GM19023 (cell line): Measurements from ENCODE around the gene SELPLG.
"Not testable (repeated sequence)": the region's sequence is repeated elsewhere in the genome, so short reads cannot be mapped to it uniquely, and the experiment has no call there.

Source experiments
- ATAC-seq: cut with Tn5 transposase; IDR thresholded peaks from one replicate; pipeline ENCODE4 v1.9.1; 2021; ENCODE audit warnings: mild to moderate bottlenecking, moderate library complexity; ENCODE audit not compliant: unreplicated experiment

Gene SELPLG

DNA sequence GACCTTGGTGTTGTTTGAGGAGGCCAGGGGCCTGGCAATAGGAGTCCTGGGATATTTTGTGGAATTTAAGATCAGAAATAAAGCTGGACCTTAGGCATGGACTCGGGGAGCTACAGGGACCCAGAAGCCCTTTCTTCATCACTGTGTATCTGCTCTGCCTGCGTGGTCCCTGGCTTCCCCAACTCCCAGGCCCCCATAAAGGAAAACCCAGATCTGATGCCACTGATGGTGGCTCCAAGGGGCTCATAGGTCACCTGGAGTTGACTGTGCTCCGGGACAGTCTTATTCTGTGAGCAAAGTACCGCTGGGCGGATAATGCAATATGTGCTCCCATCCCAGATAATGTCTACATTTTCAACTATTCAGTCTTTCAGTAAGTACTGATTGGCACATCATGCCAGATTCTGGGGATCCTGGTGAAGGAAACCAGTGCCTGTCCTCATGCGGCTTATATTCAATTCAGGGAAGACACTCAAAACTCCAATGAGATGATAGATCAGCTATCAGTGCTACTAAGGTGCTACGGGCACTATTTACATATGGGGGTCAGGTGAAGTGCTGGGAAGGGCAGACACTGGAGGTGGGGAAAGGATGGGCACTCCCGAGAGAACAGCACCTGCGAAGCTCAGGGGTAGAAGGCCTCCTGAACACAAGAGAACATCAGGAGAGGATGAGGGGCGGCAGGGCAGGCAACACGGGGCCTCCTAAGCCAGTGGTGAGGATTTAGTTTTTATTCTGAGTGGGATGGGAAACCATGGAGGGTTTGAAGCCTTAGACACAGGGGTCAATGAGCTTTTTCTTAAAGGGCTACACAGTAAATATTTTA is 5.5 kb upstream of the SELPLG start:
- ATAC-seq: no peak

DNA sequence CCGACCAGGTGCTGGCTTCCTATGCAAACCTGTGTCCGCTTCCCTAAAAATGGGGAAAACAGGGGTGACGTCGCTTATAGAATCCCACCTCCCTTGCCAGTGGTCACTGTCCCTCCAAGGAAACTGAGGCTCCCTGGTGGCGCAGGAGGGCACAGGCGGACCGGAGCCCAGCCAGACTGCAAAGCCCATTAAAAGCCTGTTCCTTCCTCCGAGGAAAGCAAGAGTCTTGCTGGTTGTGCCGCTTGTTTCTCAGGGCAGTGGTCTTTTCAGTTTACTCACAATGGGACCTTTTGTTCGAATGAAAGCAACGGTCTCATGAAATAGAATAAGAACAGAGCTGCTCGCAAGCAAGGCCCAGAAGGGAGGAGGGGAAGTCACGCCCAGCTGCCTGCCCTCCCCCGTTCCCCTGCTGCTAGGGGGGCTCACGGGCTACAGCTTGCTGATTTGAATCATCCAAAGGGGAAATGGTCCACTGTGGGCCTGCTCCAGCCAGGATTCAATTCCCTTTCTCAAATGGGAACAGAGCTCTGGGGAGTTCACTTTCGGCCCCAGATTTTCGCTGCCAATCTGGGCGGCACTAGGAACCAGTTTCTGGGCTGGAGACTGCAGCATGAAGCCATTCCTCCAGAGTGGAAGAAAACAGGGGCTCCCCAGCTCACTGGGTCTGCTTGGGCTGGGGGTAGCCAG is 4.6 kb upstream of the SELPLG start:
- ATAC-seq: no peak

DNA sequence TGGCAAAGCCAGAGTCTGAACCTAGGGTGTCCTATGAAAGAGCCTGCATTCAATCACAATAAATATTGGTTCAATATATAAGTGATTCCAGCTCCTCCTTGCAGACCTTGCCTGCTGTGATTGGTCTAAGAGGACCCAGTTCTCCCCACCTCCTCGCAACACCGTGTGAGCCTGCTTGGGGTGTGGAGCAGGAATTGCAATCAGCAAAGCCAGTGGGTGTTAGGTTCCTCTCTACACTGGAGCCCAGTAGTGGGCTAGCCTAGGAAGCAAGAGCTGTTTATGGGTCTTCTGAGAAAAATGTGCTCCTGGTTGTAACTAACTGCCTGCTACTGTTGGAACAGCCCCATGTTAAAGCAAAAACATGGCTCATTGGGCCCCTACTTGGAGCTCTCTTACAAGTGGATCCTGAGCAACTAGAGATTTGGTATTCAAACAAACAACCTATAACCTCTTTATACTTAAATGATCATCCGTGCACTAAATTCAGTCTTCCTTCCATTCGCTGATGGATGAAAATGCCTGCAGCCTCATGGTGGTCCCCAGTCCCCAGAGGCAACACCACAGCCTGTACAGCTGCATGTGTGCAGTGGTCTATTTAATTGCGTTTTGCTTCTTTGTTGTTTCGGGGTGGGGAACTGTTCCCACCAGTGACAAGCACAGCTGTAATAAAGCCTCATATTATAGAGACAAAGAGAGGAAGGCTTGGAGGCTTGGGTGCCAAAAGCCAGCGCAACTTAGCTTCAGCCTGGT is 3.7 kb upstream of the SELPLG start:
- ATAC-seq: no peak

DNA sequence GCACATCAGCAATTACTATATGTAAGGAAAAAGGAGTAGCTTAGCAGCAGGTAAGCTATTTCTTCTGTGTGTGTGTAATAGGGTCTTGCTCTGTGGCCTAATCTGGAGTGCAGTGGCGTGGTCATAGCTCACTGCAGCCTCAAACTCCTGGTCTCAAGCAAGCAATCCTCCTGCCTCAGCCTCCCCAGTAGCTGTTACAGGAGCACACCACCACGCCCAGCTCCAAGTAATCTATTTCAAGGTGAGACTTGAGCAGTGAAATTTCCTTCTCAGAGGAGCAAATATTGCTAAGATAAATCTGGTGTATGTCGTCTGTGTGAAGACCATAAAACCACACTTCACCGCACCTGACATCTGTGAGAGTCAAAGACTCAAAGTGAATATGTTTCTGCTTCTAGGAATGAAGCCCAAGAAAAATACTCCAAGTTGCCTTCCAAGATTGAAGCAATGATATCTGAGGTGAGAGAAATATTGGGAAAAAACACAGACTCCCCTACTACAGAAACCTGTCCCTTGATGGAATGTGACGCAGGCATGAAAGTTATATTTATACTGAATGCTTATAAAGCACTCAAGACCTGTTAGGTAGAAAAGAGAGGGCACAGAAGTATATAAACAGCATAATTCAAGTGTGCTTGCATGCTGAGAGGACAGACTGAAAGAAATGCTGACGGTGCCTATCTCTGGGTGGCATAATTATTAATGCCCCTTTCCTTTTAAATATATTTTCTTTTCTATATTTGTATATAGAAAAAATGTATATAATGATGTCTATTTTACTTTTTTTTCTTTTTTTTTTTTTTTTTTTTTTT is 2.5 kb upstream of the SELPLG start:
- no peak for ATAC-seq

GRCh38 chr12:108635201-108635996 is 1.7 kb upstream of the SELPLG start:
- ATAC-seq: peak; percentile 46

DNA sequence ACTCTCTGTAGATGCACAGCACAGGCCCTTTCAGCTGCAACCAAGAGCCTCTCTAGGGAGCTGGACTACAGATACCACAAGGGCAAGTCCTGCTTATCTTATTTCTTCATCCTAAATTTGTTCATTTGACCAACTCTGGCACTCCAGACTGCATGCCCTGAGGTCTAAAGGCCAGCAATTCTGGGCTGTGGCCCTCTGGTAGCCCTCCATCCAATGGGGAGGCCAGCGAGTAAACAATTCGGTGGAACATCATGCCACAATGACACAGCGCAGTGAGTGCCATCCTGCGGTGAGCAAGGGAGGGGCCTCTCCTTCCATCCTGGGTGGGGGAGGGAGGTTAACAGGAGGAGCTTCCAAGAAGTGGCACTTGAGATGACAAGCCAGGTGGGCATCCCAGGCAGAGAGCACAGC is 652 bp upstream of the SELPLG start:
- ATAC-seq: no peak

DNA sequence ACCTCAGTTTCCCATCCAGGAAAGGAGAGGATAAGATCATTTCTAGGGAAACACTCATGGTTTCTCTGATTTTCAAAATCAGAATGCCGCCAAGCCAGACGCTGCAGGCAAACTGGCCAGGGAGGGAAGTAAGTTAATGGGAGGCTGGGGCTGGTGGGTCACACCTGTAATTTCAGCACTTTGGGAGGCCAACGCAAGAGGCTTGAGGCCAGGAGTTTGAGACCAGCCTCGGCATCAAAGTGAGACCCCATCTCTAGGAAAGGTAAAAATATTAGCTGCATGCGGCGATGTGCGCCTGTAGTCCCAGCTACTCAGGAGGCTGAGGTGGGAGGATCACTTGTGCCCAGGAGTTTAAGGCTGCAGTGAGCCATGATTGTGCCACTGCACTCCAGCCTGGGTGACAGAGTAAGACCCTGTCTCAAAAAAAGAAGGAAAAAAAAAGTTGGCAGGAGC is 587 bp downstream of the SELPLG start:
- ATAC-seq: no peak

GRCh38 chr12:108631261-108631660 is 2.4 kb downstream of the SELPLG start:
- not testable (repeated sequence) for ATAC-seq

DNA sequence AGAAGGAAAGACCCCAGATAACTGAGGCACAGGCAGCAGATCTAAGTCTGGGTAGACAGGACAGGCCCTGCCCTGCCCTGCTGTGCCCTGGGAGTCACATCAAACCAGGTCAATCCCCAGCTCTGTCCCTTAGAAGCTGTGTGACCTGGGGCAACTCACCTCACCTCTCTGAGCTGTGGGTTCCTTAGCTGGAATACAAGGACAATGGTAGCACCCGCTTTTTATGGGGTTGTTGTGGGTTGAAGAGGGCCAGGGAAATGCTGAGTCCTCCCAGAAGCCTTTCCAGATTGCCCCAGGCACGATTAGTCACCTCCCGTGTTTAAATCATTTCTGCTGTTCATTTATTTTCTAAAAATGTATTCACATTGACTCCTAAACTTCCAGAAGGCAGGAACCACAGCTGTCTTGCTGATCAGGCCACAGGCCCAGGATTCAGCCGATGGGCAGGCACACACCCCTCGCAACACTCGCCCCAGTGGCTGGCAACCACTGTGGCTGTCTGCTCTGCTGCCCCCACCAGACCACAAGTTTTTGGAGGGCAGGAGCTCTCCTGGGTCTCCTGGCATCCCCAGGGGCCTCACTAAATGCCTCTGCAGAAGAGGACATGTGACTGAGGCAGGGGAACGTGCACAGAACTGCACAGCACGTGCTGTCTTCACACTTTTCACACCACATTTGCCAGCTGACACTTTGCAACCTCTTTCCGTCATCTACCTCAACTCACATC is 3.0 kb downstream of the SELPLG start:
- no peak for ATAC-seq

GRCh38 chr12:108629824-108630476 is 3.7 kb downstream of the SELPLG start:
- no peak for ATAC-seq

DNA sequence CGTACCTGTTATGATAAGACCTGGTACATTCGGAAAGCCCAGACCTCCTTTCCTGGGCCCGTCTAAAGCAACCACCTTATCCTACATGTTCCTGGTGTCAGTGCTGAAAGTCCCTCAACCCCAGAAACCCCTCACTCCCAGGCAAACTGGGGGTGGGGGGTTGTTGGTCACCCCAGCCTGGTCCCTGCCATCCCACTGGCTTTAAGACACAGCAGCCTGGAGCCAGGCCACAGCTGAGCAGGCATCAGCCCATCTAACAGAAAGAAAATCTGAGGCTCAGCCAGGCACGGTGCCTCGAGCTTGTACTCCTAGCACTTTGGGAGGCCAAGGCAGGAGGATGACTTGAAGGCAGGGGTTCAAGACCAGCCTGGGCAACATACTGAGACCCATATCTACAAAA is 4.5 kb downstream of the SELPLG start:
- no peak for ATAC-seq

DNA sequence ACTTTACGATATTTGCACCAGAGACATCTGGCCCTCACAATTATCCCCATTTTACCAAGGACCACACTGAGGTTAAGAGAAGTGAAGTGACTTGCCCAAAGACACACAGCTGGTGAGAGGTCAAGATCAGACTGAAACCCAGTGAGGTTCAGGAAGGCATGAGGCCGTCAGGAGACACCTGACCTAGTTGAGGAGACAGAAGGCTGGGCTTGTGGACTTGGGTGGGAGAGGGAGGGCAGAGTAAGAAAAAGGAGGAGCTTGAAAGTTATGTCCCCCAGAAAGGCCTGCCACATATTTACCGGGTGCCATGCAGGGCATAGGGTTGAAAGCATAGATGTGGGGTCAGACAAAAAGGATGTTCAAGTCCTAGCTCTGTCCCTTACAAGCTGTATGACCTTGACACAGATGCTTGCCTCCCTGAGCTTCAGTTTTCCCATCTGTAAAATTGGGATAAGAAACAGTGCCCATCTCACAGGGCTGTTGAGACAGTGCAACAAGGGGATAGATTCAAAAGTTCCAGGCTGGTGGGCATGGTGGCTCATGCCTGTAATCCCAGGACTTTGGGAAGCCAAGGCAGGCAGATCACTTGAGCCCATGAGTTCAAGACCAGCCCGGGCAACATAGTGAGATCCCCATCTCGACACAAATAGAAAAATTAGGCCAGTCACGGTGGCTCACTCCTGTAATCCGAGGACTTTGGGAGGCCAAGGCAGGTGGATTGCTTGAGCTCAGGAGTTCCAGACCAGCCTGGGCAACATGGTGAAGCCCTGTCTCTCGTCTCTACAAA is 6.4 kb downstream of the SELPLG start:
- ATAC-seq: no peak

DNA sequence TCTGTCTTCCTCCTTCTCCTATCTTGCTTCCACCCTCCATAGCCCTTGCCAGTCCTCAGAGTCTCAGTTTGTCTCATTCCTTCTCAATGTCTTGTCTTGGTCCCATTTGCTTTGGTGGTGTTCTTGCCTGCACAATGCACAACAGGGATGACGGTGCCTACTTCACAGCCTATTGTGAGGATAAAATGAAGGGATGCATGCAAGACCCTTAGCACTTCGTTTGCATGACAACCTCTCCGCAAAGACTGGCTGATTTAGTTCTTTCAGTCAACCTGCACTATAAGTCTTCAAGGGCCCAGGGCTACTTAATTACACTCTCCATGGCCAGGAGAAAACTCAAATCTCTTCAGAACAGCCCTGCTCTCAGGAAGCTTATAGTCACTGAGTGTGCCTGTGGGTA is 8.5 kb downstream of the SELPLG start:
- ATAC-seq: no peak

DNA sequence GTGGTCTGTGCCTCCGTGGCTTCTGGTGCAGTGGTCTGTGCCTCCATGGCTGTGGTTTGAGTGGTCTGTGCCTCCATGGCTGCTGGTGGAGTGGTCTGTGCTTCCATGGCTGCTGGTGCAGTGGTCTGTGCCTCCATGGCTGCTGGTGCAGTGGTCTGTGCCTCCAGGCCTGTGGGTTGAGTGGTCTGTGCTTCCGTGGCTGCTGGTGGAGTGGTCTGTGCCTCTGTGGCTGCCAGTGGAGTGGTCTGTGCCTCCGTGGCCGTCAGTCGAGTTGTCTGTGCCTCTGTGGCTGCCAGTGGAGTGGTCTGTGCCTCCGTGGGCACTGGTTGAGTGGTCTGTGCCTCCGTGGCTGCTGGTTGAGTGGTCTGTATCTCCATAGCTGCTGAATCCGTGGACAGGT is 10.1 kb downstream of the SELPLG start:
- ATAC-seq: no peak

GRCh38 chr12:108622921-108623514 is 10.7 kb downstream of the SELPLG start:
- ATAC-seq: no peak

- ATAC-seq: no peak
Observed at GRCh38 chr12:108622421-108622820, 11.3 kb downstream of the SELPLG start.

- ATAC-seq: no peak
Observed at GRCh38 chr12:108621161-108621560, 12.5 kb downstream of the SELPLG start.
